Measurements from ENCODE around the gene WFDC5.
A peak's percentile ranks its signal among the peaks of the same experiment; 100 is the strongest.

Gene WFDC5

GRCh38 chr20:45138561-45139300 is 23.8 kb upstream of the WFDC5 start:
- peak overlapping the region; percentile 18; the same call in 1 of the 2 replicates for H3K4me2 ChIP-seq (ENCODE audit: low read length)
- H3K9me2 ChIP-seq (replicated peaks; ENCODE audit: control insufficient read depth, low read length) = no peaks in the 10 kb centered on the region
- TF ChIP-seq CTCF (IDR thresholded peaks at IDR 0.05; ENCODE audit: low read depth, low read length, poor library complexity, severe bottlenecking) (peak; percentile 88), EZH2phosphoT487 (IDR thresholded peaks at IDR 0.05; ENCODE audit: borderline replicate concordance, low read length) (no peak)
- no peak overlapping the region for H3K27ac ChIP-seq (ENCODE audit: low read depth, low read length)
- no peaks in the 10 kb centered on the region for H4K20me1 ChIP-seq (ENCODE audit: control insufficient read depth, insufficient read depth, low read depth, low read length)
- H3K4me3 ChIP-seq (ENCODE audit: low read length) = no peak overlapping the region
- no peaks in the 10 kb centered on the region for H3K79me2 ChIP-seq (ENCODE audit: control insufficient read depth, low read length)
- no peaks in the 10 kb centered on the region for H3F3A ChIP-seq (ENCODE audit: control insufficient read depth, insufficient read depth)
- no peaks in the 10 kb centered on the region for H3K9me3 ChIP-seq (ENCODE audit: control insufficient read depth, insufficient read depth, low read length)
- H3K4me1 ChIP-seq (ENCODE audit: control insufficient read depth, low read length) = no peaks in the 10 kb centered on the region; the same call in 1 of the 2 replicates
- no peaks in the 10 kb centered on the region for H3K36me3 ChIP-seq (ENCODE audit: control insufficient read depth, low read length)
- H3K27me3 ChIP-seq (ENCODE audit: control insufficient read depth, low read length) = peaks cover 4% of the 10 kb centered on the region; the same call in 1 of the 2 replicates

DNA sequence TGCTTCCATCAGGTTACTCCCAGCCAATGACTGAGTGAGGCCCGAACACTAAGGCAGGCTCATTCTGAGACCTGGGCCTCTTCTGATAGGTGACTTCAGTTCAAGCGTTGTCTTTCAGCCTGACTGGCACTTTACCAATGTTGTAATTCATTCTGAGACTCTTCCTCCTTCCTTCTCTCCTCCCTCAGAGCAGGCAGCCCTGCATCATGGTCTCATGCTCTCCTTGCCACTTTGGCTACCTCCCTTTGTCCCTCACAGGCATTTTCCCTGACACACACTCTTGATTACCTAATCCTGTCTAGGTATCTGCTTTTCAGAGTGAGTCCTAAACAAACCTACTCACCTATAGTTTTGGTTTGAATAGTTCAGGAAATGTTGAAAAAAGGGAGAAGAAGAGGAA is 21.9 kb upstream of the WFDC5 start:
- Histone ChIP-seq H3K4me1 (ENCODE audit: control insufficient read depth, low read length) (no peaks in the 10 kb centered on the region; the same call in 1 of the 2 replicates), H3K4me3 (ENCODE audit: low read length) (no peak overlapping the region), H3F3A (ENCODE audit: control insufficient read depth, insufficient read depth) (no peaks in the 10 kb centered on the region), H3K9me2 (replicated peaks; ENCODE audit: control insufficient read depth, low read length) (no peaks in the 10 kb centered on the region), H3K4me2 (ENCODE audit: low read length) (no peak overlapping the region), H3K27ac (ENCODE audit: low read depth, low read length) (no peak overlapping the region), H3K79me2 (ENCODE audit: control insufficient read depth, low read length) (no peaks in the 10 kb centered on the region), H3K36me3 (ENCODE audit: control insufficient read depth, low read length) (no peaks in the 10 kb centered on the region), H3K27me3 (ENCODE audit: control insufficient read depth, low read length) (peaks cover 10% of the 10 kb centered on the region), H4K20me1 (ENCODE audit: control insufficient read depth, insufficient read depth, low read depth, low read length) (no peaks in the 10 kb centered on the region), H3K9me3 (ENCODE audit: control insufficient read depth, insufficient read depth, low read length) (no peaks in the 10 kb centered on the region)
- TF ChIP-seq CTCF (IDR thresholded peaks at IDR 0.05; ENCODE audit: low read depth, low read length, poor library complexity, severe bottlenecking) = no peak
- no peak for TF ChIP-seq EZH2phosphoT487 (IDR thresholded peaks at IDR 0.05; ENCODE audit: borderline replicate concordance, low read length)

DNA sequence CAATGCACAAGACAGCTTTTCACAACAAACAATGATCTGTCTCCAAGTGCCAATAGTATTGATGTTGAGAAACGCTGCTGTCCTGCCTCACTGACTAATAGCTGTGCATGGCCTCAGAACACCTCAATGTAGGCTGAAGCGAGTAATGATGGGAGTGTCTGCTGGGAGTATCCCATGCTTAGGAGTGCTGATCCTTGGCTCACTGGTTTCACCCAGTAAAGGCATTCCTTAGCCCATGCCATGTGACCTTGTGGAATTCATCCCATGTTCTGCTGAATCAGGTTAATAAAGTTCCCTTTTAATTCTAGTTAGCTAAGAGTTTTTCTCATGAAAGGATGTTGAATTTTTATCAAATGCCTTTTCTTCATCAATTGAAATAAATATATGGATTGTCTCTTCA is 13.1 kb upstream of the WFDC5 start:
- Histone ChIP-seq H3K4me3 (ENCODE audit: low read length) (no peak overlapping the region), H3K9me3 (ENCODE audit: control insufficient read depth, insufficient read depth, low read length) (no peaks in the 10 kb centered on the region), H3F3A (ENCODE audit: control insufficient read depth, insufficient read depth) (no peaks in the 10 kb centered on the region), H3K27me3 (ENCODE audit: control insufficient read depth, low read length) (peaks cover 22% of the 10 kb centered on the region), H3K4me2 (ENCODE audit: low read length) (no peak overlapping the region), H3K9me2 (replicated peaks; ENCODE audit: control insufficient read depth, low read length) (no peaks in the 10 kb centered on the region), H4K20me1 (ENCODE audit: control insufficient read depth, insufficient read depth, low read depth, low read length) (no peaks in the 10 kb centered on the region), H3K27ac (ENCODE audit: low read depth, low read length) (no peak overlapping the region), H3K79me2 (ENCODE audit: control insufficient read depth, low read length) (no peaks in the 10 kb centered on the region), H3K36me3 (ENCODE audit: control insufficient read depth, low read length) (no peaks in the 10 kb centered on the region), H3K4me1 (ENCODE audit: control insufficient read depth, low read length) (no peaks in the 10 kb centered on the region)
- TF ChIP-seq EZH2phosphoT487 (IDR thresholded peaks at IDR 0.05; ENCODE audit: borderline replicate concordance, low read length) = no peak
- no peak for TF ChIP-seq CTCF (IDR thresholded peaks at IDR 0.05; ENCODE audit: low read depth, low read length, poor library complexity, severe bottlenecking)

All from DOHH2 (cell line).